ENCODE data around the gene TMEM161B.
"Not testable (repeated sequence)": the region's sequence is repeated elsewhere in the genome, so short reads cannot be mapped to it uniquely, and the experiment has no call there.

The TMEM161B gene

DNA sequence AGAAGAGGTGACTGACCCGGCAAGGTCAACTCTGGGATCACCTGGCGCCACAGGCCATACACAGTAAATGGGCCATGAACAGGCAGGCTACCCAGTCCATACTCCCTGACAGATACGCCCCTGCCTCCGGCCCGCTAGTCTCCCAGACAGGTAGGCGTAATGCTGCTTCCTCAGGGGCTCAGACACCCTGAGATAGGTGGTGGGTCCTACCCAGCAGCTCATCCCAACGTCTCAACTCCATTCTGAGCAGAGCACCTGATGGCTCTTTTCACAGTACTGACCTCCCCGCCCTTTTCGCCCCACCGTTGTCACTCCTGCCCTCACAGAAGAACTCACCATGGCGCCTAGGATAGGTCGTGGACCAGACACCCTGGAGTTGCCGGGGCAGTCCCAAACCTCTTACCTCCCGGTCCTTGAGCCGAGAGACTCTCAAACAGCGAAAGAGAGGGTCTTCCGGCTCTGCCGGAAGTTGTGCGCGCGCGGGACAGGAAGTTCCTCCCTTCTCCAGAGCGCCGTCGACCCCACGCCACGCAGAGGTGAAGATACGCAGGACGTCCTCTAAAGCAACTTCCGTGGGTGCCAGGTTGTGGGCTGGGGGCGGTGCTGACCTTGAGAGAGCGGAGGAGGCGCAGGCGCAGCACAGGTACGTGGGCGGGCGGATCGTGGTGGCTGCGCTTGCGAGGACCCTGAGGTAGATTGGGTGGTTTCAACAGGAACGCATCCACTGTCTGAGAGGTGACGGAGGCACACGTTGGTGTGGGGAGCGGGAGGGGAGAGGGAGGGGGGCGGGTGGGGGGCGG, at the start of gene TMEM161B:
TMEM161B (minus strand) TSS at position 461 of the 800 bp plus-strand sequence; CDS start at position 339, 122 bp downstream.
- Mint-ChIP-seq H3K36me3 (peaks cover 40 to 52% of the 10 kb centered on the region in 2 donors), H3K27me3 (no peaks in the 10 kb centered on the region), H3K4me1 (peaks cover 18 to 54% of the 10 kb centered on the region in 2 donors), H3K4me3 (peak within 1 kb of the TSS; percentile 96 to 99), H3K9me3 (peaks cover 3 to 4% of the 10 kb centered on the region in 2 donors), H3K27ac (peak within 1 kb of the TSS; percentile 97)
- ATAC-seq (replicated peaks) (peak; percentile 99), DNase-seq (peak; percentile 93)

DNA sequence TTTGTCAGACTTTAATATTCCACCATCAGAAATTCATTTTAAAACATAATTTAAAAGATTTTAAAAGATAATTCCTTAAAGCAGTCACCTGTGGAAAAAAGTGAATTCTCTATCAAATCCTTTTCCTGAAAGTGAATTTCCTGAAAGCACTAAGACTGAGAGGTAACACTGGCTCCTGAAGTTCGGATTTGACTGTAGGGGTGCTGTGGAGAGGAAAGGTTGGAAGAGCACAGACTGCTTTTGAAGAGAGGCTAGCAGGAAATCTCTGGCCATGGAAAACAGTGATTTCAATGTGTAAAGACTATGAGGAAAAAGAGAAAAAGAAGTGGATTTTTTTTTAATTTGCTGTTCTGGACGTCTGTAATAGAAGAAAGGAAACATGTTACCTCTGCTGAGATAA, 35.7 kb upstream of the TMEM161B start:
- DNase-seq, result no peak
- H3K4me1 Mint-ChIP-seq, result no peaks in the 10 kb centered on the region
- no peak for ATAC-seq (replicated peaks)
- H3K27ac Mint-ChIP-seq, result no peak overlapping the region
- H3K27me3 Mint-ChIP-seq, result peaks cover 0 to 4% of the 10 kb centered on the region in 2 donors
- peaks cover 17 to 18% of the 10 kb centered on the region in 2 donors for H3K9me3 Mint-ChIP-seq
- H3K4me3 Mint-ChIP-seq, result no peak overlapping the region
- peaks cover 7 to 31% of the 10 kb centered on the region in 2 donors for H3K36me3 Mint-ChIP-seq

- DNase-seq, result no peak
- Mint-ChIP-seq H3K27me3 (peaks cover 0 to 4% of the 10 kb centered on the region in 2 donors), H3K4me3 (no peak overlapping the region), H3K27ac (no peak overlapping the region), H3K9me3 (peaks cover 0 to 5% of the 10 kb centered on the region in 2 donors), H3K36me3 (peaks cover 7 to 15% of the 10 kb centered on the region in 2 donors), H3K4me1 (no peaks in the 10 kb centered on the region)
- no peak for ATAC-seq (replicated peaks)
Observed at GRCh38 chr5:88298425-88298824, 29.8 kb upstream of the TMEM161B start.

DNA sequence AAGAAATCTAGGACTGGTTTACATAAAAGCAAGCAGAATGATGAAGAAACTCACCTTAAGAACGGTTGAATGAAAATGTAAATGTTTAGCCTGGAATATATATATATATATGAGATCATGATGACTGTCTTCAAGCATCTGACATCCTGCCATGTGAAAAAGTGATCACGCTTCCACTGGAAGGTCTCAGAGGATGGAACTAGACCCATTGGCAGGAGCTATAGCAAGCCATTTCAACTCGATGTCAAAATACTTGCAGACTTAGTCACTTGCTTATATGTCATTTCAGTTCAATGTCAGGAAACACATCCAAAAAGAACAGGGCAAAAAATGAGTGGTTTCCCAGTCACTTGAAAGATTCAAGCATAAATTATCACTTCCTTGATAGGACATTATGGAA, 22.2 kb upstream of the TMEM161B start:
- Mint-ChIP-seq H3K4me3 (no peak overlapping the region), H3K9me3 (no peaks in the 10 kb centered on the region), H3K4me1 (no peaks in the 10 kb centered on the region), H3K27me3 (no peaks in the 10 kb centered on the region), H3K36me3 (peaks cover 17 to 50% of the 10 kb centered on the region in 2 donors), H3K27ac (no peak overlapping the region)
- DNase-seq, result no peak
- no peak for ATAC-seq (replicated peaks)

GRCh38 chr5:88288528-88289197, 20.0 kb upstream of the TMEM161B start:
- H3K4me1 Mint-ChIP-seq, result no peaks in the 10 kb centered on the region
- peaks cover 14 to 52% of the 10 kb centered on the region in 2 donors for H3K36me3 Mint-ChIP-seq
- no peaks in the 10 kb centered on the region for H3K9me3 Mint-ChIP-seq
- no peak overlapping the region for H3K4me3 Mint-ChIP-seq
- no peak overlapping the region for H3K27ac Mint-ChIP-seq
- ATAC-seq (replicated peaks) (no peak), DNase-seq (no peak)
- H3K27me3 Mint-ChIP-seq, result no peaks in the 10 kb centered on the region

DNA sequence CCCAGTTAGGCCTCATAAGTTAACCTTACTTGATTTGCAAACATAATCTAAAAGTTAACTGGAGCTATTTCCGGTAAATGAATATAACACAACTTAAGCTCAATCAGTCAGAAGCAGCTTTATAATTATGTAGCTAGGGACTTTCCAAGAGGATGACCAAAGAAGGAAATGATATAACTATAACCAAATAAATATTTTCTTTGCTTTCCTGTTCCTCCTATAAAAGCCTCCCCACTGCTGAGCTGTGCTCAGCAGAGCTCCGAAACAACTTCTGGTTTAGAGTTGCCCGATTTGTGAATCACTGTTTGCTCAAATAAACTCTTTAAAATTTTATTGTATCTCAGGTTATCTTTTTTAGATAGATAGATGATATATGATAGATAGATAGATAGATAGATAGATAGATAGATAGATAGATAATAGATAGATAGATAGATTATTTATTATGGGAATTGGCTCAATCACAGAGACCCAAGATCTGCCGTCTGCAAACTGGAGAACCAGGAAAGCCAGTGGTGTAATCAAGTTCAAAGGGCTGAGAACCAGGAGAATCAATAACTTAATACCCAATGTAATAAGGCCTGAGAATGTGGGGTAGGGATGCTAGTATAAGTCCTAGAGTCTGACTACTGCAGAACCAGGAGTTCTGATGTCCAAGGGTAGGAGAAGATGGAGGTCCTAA, 19.3 kb upstream of the TMEM161B start:
- Mint-ChIP-seq H3K4me1 (no peaks in the 10 kb centered on the region), H3K27me3 (no peaks in the 10 kb centered on the region), H3K27ac (no peak overlapping the region), H3K36me3 (peaks cover 17 to 54% of the 10 kb centered on the region in 2 donors), H3K9me3 (no peaks in the 10 kb centered on the region), H3K4me3 (no peak overlapping the region)
- ATAC-seq (replicated peaks) (no peak), DNase-seq (no peak)

- H3K36me3 Mint-ChIP-seq, result peaks cover 20 to 60% of the 10 kb centered on the region in 2 donors
- no peak for ATAC-seq (replicated peaks)
- DNase-seq, result no peak
- H3K9me3 Mint-ChIP-seq, result no peaks in the 10 kb centered on the region
- H3K27me3 Mint-ChIP-seq, result no peaks in the 10 kb centered on the region
- no peaks in the 10 kb centered on the region for H3K4me1 Mint-ChIP-seq
- H3K27ac Mint-ChIP-seq, result no peak overlapping the region
- H3K4me3 Mint-ChIP-seq, result no peak overlapping the region
Observed at GRCh38 chr5:88287302-88287701, 18.7 kb upstream of the TMEM161B start.

GRCh38 chr5:88283690-88284089, 15.0 kb upstream of the TMEM161B start:
- ATAC-seq (replicated peaks), result no peak
- Mint-ChIP-seq H3K4me1 (no peaks in the 10 kb centered on the region), H3K27me3 (no peaks in the 10 kb centered on the region), H3K27ac (no peak overlapping the region), H3K4me3 (no peak overlapping the region), H3K36me3 (peaks cover 23 to 76% of the 10 kb centered on the region in 2 donors), H3K9me3 (no peaks in the 10 kb centered on the region)
- no peak for DNase-seq

DNA sequence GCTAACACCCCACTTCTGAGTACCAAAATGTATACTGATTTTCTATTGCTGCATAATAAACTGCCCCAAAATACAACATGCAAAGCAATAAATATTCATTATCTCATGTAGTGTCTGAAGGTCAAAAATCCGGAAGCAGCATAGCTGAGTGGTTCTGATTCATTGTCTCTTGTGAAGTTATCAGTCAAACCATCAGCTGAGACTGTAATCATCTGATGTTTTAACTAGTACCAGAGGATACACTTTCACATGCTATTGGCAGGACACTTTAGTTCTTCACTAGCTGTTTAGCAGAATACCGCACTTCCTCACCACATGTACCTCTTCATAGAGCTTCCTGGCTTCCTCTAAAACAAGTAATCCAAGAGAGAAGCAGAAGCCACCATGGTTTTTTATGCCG, 12.7 kb upstream of the TMEM161B start:
- DNase-seq (no peak), ATAC-seq (replicated peaks) (no peak)
- peaks cover 24 to 73% of the 10 kb centered on the region in 2 donors for H3K36me3 Mint-ChIP-seq
- no peak overlapping the region for H3K4me3 Mint-ChIP-seq
- H3K27ac Mint-ChIP-seq, result no peak overlapping the region
- no peaks in the 10 kb centered on the region for H3K4me1 Mint-ChIP-seq
- no peaks in the 10 kb centered on the region for H3K27me3 Mint-ChIP-seq
- no peaks in the 10 kb centered on the region for H3K9me3 Mint-ChIP-seq

DNA sequence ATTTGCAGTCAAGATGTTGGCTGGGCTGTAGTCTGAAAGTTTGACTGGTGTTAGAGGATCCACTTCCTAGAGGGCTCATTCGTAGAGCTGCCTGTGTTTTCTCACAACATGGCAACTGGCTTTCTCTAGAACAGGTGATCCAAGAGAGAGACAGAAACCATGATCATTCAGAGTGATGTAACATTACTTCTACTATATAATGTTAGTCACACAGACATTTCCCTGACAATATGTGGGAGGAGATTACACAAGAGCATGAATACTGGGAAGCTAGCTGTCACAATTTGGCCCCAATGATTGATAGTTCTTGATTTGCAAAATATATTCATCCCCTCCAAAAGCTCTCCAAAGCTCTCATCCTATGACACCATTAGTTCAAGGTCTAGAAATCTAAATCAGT, 10.9 kb upstream of the TMEM161B start:
- Mint-ChIP-seq H3K36me3 (peaks cover 30 to 75% of the 10 kb centered on the region in 2 donors), H3K27ac (no peak overlapping the region)
- ATAC-seq (replicated peaks), result no peak

GRCh38 chr5:88276378-88276777, 7.7 kb upstream of the TMEM161B start:
- Mint-ChIP-seq H3K4me3 (no peak overlapping the region), H3K36me3 (peaks cover 28 to 73% of the 10 kb centered on the region in 2 donors), H3K9me3 (no peaks in the 10 kb centered on the region), H3K4me1 (peaks cover 3 to 18% of the 10 kb centered on the region in 2 donors), H3K27ac (no peak overlapping the region), H3K27me3 (no peaks in the 10 kb centered on the region)
- DNase-seq (no peak), ATAC-seq (replicated peaks) (no peak)

More for the DNA sequence above, 10.9 kb upstream of the TMEM161B start:
- Mint-ChIP-seq H3K4me1 (peaks cover 3 to 7% of the 10 kb centered on the region in 2 donors), H3K27me3 (no peaks in the 10 kb centered on the region), H3K4me3 (no peak overlapping the region), H3K9me3 (no peaks in the 10 kb centered on the region)
- no peak for DNase-seq

DNA sequence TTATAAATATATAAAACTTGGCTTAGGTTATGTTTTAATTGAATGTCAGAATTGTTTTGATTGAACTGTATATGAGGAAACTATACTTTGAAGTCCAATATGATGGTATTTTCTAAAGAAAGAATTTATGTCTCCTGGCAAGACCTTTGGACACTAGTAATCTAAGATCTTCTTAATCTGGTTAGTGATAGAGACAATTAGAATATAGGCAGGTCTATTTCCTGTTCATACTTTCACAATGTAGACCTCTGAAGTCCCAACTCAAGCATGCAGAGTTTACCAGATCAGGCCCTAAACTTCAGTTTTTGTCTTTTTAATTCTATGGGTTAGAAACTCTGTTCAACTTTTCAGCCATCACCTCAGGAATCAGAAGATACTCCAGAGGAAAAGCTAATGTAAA, 6.9 kb upstream of the TMEM161B start:
- Mint-ChIP-seq H3K27ac (no peak overlapping the region), H3K4me3 (no peak overlapping the region), H3K27me3 (no peaks in the 10 kb centered on the region), H3K36me3 (peaks cover 26 to 70% of the 10 kb centered on the region in 2 donors), H3K9me3 (no peaks in the 10 kb centered on the region), H3K4me1 (peaks cover 4 to 26% of the 10 kb centered on the region in 2 donors)
- ATAC-seq (replicated peaks) (no peak), DNase-seq (no peak)

DNA sequence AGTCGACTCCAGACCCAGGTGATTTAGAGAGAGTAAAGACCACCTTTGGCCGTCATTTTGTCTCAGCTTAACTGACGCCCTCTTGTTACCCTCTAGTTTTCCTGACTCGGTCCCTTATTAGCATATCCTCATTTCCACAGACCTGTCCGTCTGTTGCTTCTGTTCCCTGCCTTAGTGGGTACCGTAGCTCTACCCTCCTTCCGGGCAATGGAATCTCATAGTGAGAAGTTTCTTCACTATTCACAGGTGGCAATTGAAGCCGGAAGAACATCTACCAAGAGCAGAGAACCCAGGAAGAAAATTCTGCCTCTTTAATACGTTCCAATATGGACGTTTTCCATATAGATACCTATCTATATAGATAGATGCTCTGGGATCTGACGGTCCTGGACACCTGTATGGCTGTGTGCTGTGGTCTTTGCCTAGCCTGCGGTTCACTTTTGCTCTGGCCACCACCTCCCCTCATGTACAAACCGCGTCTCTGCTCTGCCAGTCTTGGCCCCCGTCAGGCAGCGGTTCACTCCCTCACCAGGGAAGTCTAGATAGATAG, 652 bp upstream of the TMEM161B start:
- Mint-ChIP-seq H3K27me3 (no peaks in the 10 kb centered on the region), H3K4me3 (peak overlapping the region; percentile 96 to 99), H3K4me1 (peaks cover 18 to 47% of the 10 kb centered on the region in 2 donors), H3K36me3 (peaks cover 35 to 52% of the 10 kb centered on the region in 2 donors), H3K9me3 (peaks cover 3 to 4% of the 10 kb centered on the region in 2 donors), H3K27ac (peak overlapping the region; percentile 97)
- ATAC-seq (replicated peaks) (peak; percentile 17 to 31), DNase-seq (peak; percentile 9)

DNA sequence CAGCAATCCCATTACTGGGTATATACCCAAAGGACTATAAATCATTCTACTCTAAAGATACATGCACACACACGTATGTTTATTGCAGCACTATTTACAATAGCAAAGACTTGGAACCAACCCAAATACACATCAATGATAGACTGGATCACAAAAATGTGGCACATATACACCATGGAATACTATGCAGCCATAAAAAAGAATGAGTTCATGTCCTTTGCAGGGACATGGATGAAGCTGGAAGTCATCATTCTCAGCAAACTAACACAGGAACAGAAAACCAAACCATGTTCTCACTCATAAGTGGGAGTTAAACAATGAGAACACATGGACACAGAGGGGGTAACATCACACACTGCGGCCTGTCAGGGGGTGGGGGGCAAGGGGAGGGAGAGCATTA, 4.1 kb downstream of the TMEM161B start:
- H3K9me3 Mint-ChIP-seq; DNase-seq; H3K4me3 Mint-ChIP-seq; H3K27ac Mint-ChIP-seq; H3K27me3 Mint-ChIP-seq; ATAC-seq (replicated peaks): not testable (repeated sequence)
- peaks cover 35 to 45% of the 10 kb centered on the region in 2 donors for H3K36me3 Mint-ChIP-seq
- peaks cover 20 to 49% of the 10 kb centered on the region in 2 donors for H3K4me1 Mint-ChIP-seq
